GM12878 (cell line): ENCODE data around the gene FOXL3.

Experiments used
- POLR2AphosphoS5 ChIP-seq: IDR thresholded peaks from 2 replicates; pipeline ENCODE4 v1.6.1; 2011; ENCODE audit warnings: mild to moderate bottlenecking, low read length, inconsistent platforms
- WRNIP1 ChIP-seq: IDR thresholded peaks from 2 replicates; pipeline ENCODE4 v1.6.1; 2011; ENCODE audit warnings: low read depth, low read length, improper control_type of control experiment, borderline replicate concordance

- TF ChIP-seq WRNIP1 (no peak), POLR2AphosphoS5 (no peak)
Observed at GRCh38 chr7:300546-301290, 10.7 kb downstream of the FOXL3 start.
